GM20000 (cell line): ENCODE data around the gene RPUSD1.

Experiments
- DNase-seq: peaks from one replicate; pipeline ENCODE4 v3.0.0; 2012; ENCODE audit warnings: low spot score
- TF ChIP-seq, protein P1 (sequence below): IDR thresholded peaks from 2 replicates; pipeline ENCODE4 v1.5.1; 2012; ENCODE audit warnings: mild to moderate bottlenecking, control low read depth; ENCODE audit errors: extremely low read depth, missing control alignments

The RPUSD1 gene

DNA sequence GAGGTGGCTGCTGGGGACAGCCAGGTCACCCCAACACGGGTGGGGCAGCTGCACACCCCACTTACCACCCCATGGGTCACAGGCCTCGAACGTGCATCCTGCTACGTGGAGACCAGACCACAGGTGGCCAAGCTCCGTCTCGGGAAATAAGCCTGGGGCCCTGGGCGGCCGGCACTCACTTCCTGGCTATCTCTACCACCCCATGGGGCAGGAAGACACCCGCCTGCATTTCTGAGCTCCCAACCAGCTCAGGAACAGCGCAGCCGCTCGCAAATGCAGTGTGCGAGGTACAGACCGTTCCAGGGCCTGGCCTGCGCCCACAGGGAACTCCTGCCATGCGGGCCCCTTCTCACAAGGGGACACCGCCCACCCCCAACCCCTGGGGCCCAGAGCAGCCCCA is 17.3 kb upstream of the RPUSD1 start:
- TF ChIP-seq, protein P1, sequence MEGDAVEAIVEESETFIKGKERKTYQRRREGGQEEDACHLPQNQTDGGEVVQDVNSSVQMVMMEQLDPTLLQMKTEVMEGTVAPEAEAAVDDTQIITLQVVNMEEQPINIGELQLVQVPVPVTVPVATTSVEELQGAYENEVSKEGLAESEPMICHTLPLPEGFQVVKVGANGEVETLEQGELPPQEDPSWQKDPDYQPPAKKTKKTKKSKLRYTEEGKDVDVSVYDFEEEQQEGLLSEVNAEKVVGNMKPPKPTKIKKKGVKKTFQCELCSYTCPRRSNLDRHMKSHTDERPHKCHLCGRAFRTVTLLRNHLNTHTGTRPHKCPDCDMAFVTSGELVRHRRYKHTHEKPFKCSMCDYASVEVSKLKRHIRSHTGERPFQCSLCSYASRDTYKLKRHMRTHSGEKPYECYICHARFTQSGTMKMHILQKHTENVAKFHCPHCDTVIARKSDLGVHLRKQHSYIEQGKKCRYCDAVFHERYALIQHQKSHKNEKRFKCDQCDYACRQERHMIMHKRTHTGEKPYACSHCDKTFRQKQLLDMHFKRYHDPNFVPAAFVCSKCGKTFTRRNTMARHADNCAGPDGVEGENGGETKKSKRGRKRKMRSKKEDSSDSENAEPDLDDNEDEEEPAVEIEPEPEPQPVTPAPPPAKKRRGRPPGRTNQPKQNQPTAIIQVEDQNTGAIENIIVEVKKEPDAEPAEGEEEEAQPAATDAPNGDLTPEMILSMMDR: no peak
- DNase-seq: no peak

DNA sequence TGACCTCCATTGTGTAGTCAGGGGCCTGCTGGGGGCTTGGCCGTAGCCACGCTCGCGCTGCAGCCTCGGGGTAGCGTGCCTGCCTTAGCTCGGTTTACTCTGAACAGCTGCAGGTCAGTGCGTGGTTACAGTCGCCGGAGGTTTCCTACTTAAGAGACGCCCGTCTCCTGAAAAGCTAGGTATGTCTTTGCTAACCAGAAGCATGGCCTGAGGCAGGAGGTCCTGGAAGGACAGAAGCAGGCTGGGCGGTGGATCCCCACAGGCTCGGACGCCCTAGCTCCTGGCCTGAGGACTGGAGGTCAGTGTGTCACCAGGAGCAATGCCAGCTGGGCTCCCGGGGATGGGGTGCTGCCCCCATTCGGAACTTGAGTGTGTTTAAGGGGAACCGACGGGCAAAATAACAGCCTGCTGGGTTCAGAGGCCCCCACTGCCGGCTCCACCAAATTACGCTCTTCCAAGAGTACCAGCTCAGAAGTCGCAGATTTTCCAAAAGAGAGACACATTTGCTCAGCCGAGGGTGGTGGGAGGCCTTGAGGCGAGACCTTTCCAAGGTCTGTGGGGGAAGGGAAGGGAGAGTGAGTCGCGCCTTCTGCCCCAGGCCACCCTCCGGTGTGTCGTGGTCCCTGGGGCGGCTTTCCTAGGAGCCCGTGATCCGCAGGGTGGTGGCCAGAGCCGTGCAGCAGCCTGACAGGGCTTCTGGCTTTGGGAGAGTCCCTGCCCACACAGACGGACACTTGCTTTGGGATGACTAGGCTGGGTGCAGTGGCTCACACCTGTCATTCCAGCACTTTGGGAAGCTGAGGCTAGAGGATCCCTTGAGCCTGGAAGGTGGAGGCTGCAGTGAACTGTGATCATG is 16.2 kb upstream of the RPUSD1 start:
- no peak for DNase-seq
- TF ChIP-seq, protein P1: no peak

DNA sequence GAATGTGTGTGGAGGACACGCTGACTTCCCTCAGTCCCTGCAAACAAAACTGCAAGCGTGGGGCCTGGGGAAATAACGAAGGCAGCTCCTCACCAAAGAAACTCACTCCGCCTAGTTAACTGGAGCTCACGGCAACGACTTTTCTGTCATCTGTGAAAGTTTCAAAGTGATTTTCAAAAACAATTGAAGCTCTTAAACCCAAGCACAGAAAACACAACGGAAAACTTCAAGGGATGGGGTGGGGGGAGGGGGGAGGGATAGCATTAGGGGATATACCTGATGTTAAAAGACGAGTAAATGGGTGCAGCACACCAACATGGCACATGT is 15.5 kb upstream of the RPUSD1 start:
- TF ChIP-seq, protein P1: no peak
- no peak for DNase-seq

DNA sequence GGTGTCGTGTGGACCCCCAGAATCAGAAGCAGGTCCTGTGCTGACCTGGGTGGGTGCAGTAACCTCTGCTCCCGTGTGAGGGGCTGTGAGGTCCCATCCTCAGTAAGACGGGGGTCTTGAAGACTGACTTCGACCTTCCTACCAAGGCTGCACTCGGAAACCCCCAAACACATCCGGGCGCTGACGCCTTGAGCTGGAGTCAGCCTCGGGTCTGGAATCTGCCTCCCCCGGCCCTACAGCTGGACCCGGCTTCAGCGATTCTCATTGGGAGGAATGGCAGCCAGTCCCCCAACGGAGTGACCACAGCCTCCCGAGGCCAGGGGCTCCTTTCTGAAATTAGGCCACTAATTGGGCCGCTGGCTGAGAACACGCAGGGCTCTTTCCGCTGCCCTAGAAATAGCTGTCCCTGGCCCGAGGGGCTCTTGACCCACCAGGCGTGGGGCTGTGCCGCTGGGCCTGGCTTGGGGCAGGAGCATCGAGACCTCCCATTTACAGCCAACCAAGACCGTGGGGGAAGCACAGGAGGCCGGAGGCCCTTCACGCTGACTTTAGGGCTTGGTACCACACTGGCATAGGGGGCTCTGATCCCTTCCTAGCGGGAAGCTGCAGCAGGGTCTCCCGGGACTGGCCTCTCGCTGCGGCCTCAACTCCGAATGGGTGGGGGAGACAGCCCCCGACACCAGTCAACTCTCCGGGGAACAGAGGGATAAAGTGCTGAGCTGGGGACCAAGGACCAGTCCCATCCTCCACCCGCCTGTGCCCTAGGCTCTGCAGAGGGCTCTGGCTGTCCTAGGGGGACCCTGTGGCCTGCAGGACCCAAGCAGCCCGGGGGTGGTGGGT is 15.0 kb upstream of the RPUSD1 start:
- DNase-seq: no peak
- TF ChIP-seq, protein P1: no peak

DNA sequence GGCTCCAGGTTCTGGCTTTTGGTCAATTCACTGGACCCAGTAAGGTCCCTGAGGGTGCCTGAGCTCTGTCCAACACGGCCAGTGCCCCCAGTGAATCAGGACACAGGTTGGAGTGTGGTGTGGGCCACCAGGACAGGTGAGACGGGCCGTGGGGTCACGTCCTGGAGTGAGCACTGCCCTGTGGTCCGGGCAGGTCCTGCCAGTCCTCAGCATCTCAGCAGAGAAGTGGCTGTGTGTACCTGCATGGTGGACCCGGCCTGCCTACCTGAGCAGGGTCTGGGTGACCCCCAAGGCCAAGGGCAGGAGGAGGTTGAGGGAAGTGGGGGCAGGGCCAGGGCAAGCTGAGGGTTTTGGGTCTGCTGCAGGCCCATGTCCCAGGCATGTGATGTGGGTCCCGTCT is 14.3 kb upstream of the RPUSD1 start:
- no peak for DNase-seq
- TF ChIP-seq, protein P1: no peak

DNA sequence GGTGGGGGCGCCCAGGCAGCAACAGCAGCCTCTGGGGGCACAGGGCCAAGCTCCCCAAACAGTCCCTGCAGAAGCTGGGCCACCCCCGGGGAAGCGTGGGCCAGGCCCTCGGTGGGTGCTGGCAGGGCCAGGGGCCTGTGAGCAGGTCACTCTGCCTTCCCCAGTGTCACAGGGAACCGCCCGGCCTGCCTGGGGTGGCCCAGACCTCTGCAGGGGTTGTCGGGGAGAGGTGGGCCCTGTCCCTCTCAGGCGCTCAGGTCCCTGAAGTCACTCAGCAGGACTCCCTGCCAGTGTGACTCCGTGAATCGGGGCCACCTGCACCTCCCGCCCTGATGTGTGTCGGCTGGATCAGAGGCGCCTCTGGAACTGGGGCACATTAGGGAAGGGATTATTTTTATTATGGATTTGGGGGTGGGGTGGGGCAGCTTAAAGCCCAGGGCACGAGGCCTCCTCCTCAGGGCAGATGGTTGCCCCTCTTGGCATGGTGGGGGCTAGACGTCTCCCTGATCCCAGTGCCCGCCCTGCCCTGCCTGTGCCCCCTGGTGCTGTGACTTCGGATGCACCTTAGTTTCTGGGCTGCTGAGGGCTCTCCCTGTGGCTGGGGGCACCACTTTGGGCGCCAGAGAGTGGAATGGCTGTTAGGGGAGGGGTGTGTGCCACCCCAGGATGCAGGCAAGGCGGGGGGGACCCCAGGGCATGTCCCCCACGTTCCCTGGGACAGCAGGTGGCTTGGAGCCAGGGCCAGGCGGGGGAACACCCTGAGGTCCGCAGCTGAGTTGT is 13.6 kb upstream of the RPUSD1 start:
- no peak for DNase-seq
- TF ChIP-seq, protein P1: no peak
